Loucy (cell line): ENCODE data around the gene CAST.

Source experiments
- H2AFZ ChIP-seq: fragments of 200-600 bp; sonication (generic); 2 replicates; pipeline ENCODE4 v1.6.0; 2016; ENCODE audit warnings: antibody characterized with exemption, mild to moderate bottlenecking, low read length, moderate library complexity
- H3F3A ChIP-seq: fragments of 200-600 bp; 2 replicates; pipeline ENCODE4 v1.6.0; 2016; ENCODE audit warnings: antibody characterized with exemption, low read depth, mild to moderate bottlenecking
- H3K27me3 ChIP-seq: fragments of 200-600 bp; sonication (generic); 2 replicates; pipeline ENCODE4 v1.6.1; 2014; ENCODE audit warnings: low read length, mild to moderate bottlenecking; ENCODE audit not compliant: insufficient read depth, poor library complexity, severe bottlenecking
- H3K36me3 ChIP-seq: fragments of 200-600 bp; sonication (generic); 2 replicates; pipeline ENCODE4 v1.6.1; 2016; ENCODE audit warnings: low read length; ENCODE audit not compliant: insufficient read depth
- H3K4me1 ChIP-seq: fragments of 200-600 bp; sonication (generic); 2 replicates; pipeline ENCODE4 v1.5.1; 2014; ENCODE audit warnings: low read length, mild to moderate bottlenecking; ENCODE audit not compliant: insufficient read depth, poor library complexity, severe bottlenecking
- H3K4me2 ChIP-seq: fragments of 200-600 bp; sonication (generic); 2 replicates; pipeline ENCODE4 v1.6.0; 2014; ENCODE audit warnings: antibody characterized with exemption, low read length, low read depth, mild to moderate bottlenecking; ENCODE audit not compliant: poor library complexity, severe bottlenecking
- H3K4me3 ChIP-seq: fragments of 200-600 bp; sonication (generic); 2 replicates; pipeline ENCODE4 v1.5.1; 2014; ENCODE audit warnings: low read length, mild to moderate bottlenecking, mixed read lengths; ENCODE audit not compliant: poor library complexity, severe bottlenecking
- H3K79me2 ChIP-seq: fragments of 200-600 bp; sonication (generic); 2 replicates; pipeline ENCODE4 v1.6.1; 2014; ENCODE audit warnings: low read length; ENCODE audit not compliant: insufficient read depth
- H3K9ac ChIP-seq: fragments of 200-600 bp; sonication (generic); 2 replicates; pipeline ENCODE4 v1.6.0; 2014; ENCODE audit warnings: mild to moderate bottlenecking, low read depth, low read length, moderate library complexity; ENCODE audit not compliant: poor library complexity, severe bottlenecking
- H3K9me2 ChIP-seq: fragments of 200-600 bp; sonication (generic); replicated peaks from 2 replicates; pipeline ENCODE4 v1.6.1; 2016; ENCODE audit warnings: low read depth, low read length, mixed read lengths
- H3K9me3 ChIP-seq: fragments of 200-600 bp; sonication (generic); 2 replicates; pipeline ENCODE4 v1.6.1; 2014; ENCODE audit warnings: mild to moderate bottlenecking, antibody characterized with exemption, low read length, low read depth; ENCODE audit not compliant: insufficient read depth
- H4K20me1 ChIP-seq: fragments of 200-600 bp; sonication (generic); 2 replicates; pipeline ENCODE4 v1.6.0; 2014; ENCODE audit warnings: antibody characterized with exemption, low read length, mild to moderate bottlenecking; ENCODE audit not compliant: insufficient read depth, poor library complexity, severe bottlenecking
- CTCF ChIP-seq: fragments of 200-600 bp; sonication (generic); conservative IDR thresholded peaks from 2 replicates; pipeline ENCODE4 v1.5.1; 2014; ENCODE audit warnings: mild to moderate bottlenecking, antibody characterized with exemption, low read length
- EZH2phosphoT487 ChIP-seq: fragments of 200-600 bp; IDR thresholded peaks from 2 replicates; pipeline ENCODE4 v1.6.1; 2018; ENCODE audit warnings: antibody characterized with exemption, mild to moderate bottlenecking, moderate library complexity, borderline replicate concordance

Gene CAST

GRCh38 chr5:96636046-96636445 lies 26.1 kb upstream of the CAST start:
- no peak for TF ChIP-seq CTCF
- TF ChIP-seq EZH2phosphoT487, result no peak
- H3K79me2 ChIP-seq, result no peaks in the 10 kb centered on the region
- no peak overlapping the region for H3K9ac ChIP-seq
- H3K27me3 ChIP-seq, result no peaks in the 10 kb centered on the region
- H3K36me3 ChIP-seq, result no peaks in the 10 kb centered on the region
- no peak overlapping the region for H2AFZ ChIP-seq
- H3K4me3 ChIP-seq, result no peak overlapping the region
- H3F3A ChIP-seq, result no peaks in the 10 kb centered on the region
- no peaks in the 10 kb centered on the region for H3K9me3 ChIP-seq
- H3K4me1 ChIP-seq, result no peaks in the 10 kb centered on the region
- H3K4me2 ChIP-seq, result no peak overlapping the region
- H3K9me2 ChIP-seq, result no peaks in the 10 kb centered on the region
- no peaks in the 10 kb centered on the region for H4K20me1 ChIP-seq

GRCh38 chr5:96636594-96636993 lies 25.6 kb upstream of the CAST start:
- no peaks in the 10 kb centered on the region for H4K20me1 ChIP-seq

GRCh38 chr5:96637196-96637595 lies 25.0 kb upstream of the CAST start:
- H3K4me2 ChIP-seq, result no peak overlapping the region
- TF ChIP-seq EZH2phosphoT487 (no peak), CTCF (no peak)
- H3K9me2 ChIP-seq, result no peaks in the 10 kb centered on the region
- no peaks in the 10 kb centered on the region for H3K79me2 ChIP-seq
- H3F3A ChIP-seq, result no peaks in the 10 kb centered on the region
- H3K27me3 ChIP-seq, result no peaks in the 10 kb centered on the region
- no peak overlapping the region for H2AFZ ChIP-seq
- H4K20me1 ChIP-seq, result no peaks in the 10 kb centered on the region
- no peaks in the 10 kb centered on the region for H3K9me3 ChIP-seq
- H3K9ac ChIP-seq, result no peak overlapping the region
- no peak overlapping the region for H3K4me3 ChIP-seq
- no peaks in the 10 kb centered on the region for H3K36me3 ChIP-seq
- H3K4me1 ChIP-seq, result no peaks in the 10 kb centered on the region

More at GRCh38 chr5:96636594-96636993, 25.6 kb upstream of the CAST start:
- H3K9ac ChIP-seq, result no peak overlapping the region
- no peaks in the 10 kb centered on the region for H3K27me3 ChIP-seq
- H3K4me2 ChIP-seq, result no peak overlapping the region
- no peaks in the 10 kb centered on the region for H3K4me1 ChIP-seq
- H2AFZ ChIP-seq, result no peak overlapping the region
- no peaks in the 10 kb centered on the region for H3K79me2 ChIP-seq
- no peaks in the 10 kb centered on the region for H3K9me3 ChIP-seq
- H3F3A ChIP-seq, result no peaks in the 10 kb centered on the region
- no peak overlapping the region for H3K4me3 ChIP-seq
- H3K9me2 ChIP-seq, result no peaks in the 10 kb centered on the region
- TF ChIP-seq EZH2phosphoT487 (no peak), CTCF (no peak)
- H3K36me3 ChIP-seq, result no peaks in the 10 kb centered on the region
